Measurements from ENCODE around the gene GABRB1.

GABRB1 gene

GRCh38 chr4:47381172-47381571 lies 349.8 kb downstream of the GABRB1 start:
- H3K27me3 ChIP-seq (ENCODE audit: insufficient read depth, low read depth) = no peaks in the 10 kb centered on the region
- H2AFZ ChIP-seq (ENCODE audit: low read depth) = no peak overlapping the region
- no peaks in the 10 kb centered on the region for H3K4me1 ChIP-seq (ENCODE audit: low read depth, poor library complexity, severe bottlenecking)
- H3K4me2 ChIP-seq = no peak overlapping the region
- no peaks in the 10 kb centered on the region for H3K79me2 ChIP-seq (ENCODE audit: insufficient read depth, low read depth)
- no peaks in the 10 kb centered on the region for H3K36me3 ChIP-seq (ENCODE audit: insufficient read depth)
- no peak overlapping the region for H3K9ac ChIP-seq
- no peaks in the 10 kb centered on the region for H4K20me1 ChIP-seq (ENCODE audit: insufficient read depth)
- no peak overlapping the region for H3K27ac ChIP-seq
- TF ChIP-seq CTCF (conservative IDR thresholded peaks at IDR 0.05; ENCODE audit: low read depth, low read length) = no peak
- no peak overlapping the region for H3K4me3 ChIP-seq (IDR thresholded peaks at IDR 0.05; ENCODE audit: insufficient read depth, low read depth, low read length)

GRCh38 chr4:47382846-47383360 lies 351.5 kb downstream of the GABRB1 start:
- Histone ChIP-seq H3K4me1 (ENCODE audit: low read depth, poor library complexity, severe bottlenecking) (no peaks in the 10 kb centered on the region), H3K9ac (no peak overlapping the region), H4K20me1 (ENCODE audit: insufficient read depth) (no peaks in the 10 kb centered on the region), H3K4me3 (IDR thresholded peaks at IDR 0.05; ENCODE audit: insufficient read depth, low read depth, low read length) (no peak overlapping the region), H3K27me3 (ENCODE audit: insufficient read depth, low read depth) (no peaks in the 10 kb centered on the region), H2AFZ (ENCODE audit: low read depth) (no peak overlapping the region), H3K79me2 (ENCODE audit: insufficient read depth, low read depth) (no peaks in the 10 kb centered on the region), H3K36me3 (ENCODE audit: insufficient read depth) (no peaks in the 10 kb centered on the region), H3K27ac (no peak overlapping the region), H3K4me2 (no peak overlapping the region)
- TF ChIP-seq CTCF (conservative IDR thresholded peaks at IDR 0.05; ENCODE audit: low read depth, low read length) = no peak

GRCh38 chr4:47383829-47384427 lies 352.6 kb downstream of the GABRB1 start:
- no peak overlapping the region for H3K27ac ChIP-seq
- H3K36me3 ChIP-seq (ENCODE audit: insufficient read depth) = no peaks in the 10 kb centered on the region
- no peak overlapping the region for H3K4me2 ChIP-seq
- H3K9ac ChIP-seq = no peak overlapping the region
- no peaks in the 10 kb centered on the region for H3K27me3 ChIP-seq (ENCODE audit: insufficient read depth, low read depth)
- H2AFZ ChIP-seq (ENCODE audit: low read depth) = no peak overlapping the region
- no peaks in the 10 kb centered on the region for H4K20me1 ChIP-seq (ENCODE audit: insufficient read depth)
- H3K4me3 ChIP-seq (IDR thresholded peaks at IDR 0.05; ENCODE audit: insufficient read depth, low read depth, low read length) = no peak overlapping the region
- H3K79me2 ChIP-seq (ENCODE audit: insufficient read depth, low read depth) = no peaks in the 10 kb centered on the region
- no peaks in the 10 kb centered on the region for H3K4me1 ChIP-seq (ENCODE audit: low read depth, poor library complexity, severe bottlenecking)
- TF ChIP-seq CTCF (conservative IDR thresholded peaks at IDR 0.05; ENCODE audit: low read depth, low read length) = peak; percentile 76

- no peak for TF ChIP-seq CTCF (conservative IDR thresholded peaks at IDR 0.05; ENCODE audit: low read depth, low read length)
- H3K4me3 ChIP-seq (IDR thresholded peaks at IDR 0.05; ENCODE audit: insufficient read depth, low read depth, low read length) = no peak overlapping the region
Observed at GRCh38 chr4:47386146-47386545, 354.8 kb downstream of the GABRB1 start.

More at GRCh38 chr4:47386146-47386545, 354.8 kb downstream of the GABRB1 start:
- Histone ChIP-seq H4K20me1 (ENCODE audit: insufficient read depth) (no peaks in the 10 kb centered on the region), H3K9ac (no peak overlapping the region), H3K4me1 (ENCODE audit: low read depth, poor library complexity, severe bottlenecking) (no peaks in the 10 kb centered on the region), H2AFZ (ENCODE audit: low read depth) (no peak overlapping the region), H3K79me2 (ENCODE audit: insufficient read depth, low read depth) (no peaks in the 10 kb centered on the region), H3K27ac (no peak overlapping the region), H3K36me3 (ENCODE audit: insufficient read depth) (no peaks in the 10 kb centered on the region), H3K4me2 (no peak overlapping the region), H3K27me3 (ENCODE audit: insufficient read depth, low read depth) (no peaks in the 10 kb centered on the region)
